ENCODE results near the gene RHBDL1.

RHBDL1 gene

DNA sequence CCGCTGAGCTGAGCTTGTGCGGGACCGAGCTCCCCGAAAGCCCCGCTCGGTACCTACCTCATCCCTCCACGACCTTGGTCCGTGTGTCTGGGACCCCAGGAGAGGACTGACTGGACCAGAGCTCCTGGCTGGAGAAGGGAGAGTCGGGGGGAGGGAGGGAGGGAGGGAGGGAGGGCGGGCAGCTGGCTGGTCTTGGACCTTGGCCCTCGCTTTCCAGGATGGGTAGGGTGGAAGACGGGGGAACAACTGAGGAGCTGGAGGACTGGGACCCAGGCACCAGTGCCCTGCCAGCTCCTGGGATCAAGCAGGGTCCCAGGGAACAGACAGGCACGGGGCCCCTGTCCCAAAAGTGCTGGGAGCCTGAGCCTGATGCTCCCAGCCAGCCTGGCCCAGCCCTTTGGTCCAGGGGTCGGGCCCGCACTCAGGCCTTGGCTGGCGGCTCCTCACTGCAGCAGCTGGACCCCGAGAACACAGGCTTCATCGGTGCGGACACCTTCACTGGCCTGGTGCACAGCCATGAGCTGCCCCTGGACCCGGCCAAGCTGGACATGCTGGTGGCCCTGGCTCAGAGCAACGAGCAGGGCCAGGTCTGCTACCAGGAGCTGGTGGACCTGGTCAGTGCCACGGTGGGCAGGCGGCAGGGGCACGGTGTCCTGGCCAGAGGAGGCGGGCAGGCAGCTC, 553 bp downstream of the RHBDL1 start:
- no peak for DNase-seq (ENCODE audit: low read depth, low spot score)
- no peak overlapping the region for H3K27ac ChIP-seq (ENCODE audit: low read length)
- peak overlapping the region; percentile 20; the same call in 1 of the 2 replicates for H3K4me3 ChIP-seq (ENCODE audit: low read length)
- H3K9me3 ChIP-seq (ENCODE audit: control insufficient read depth, insufficient read depth, low read length), result no peaks in the 10 kb centered on the region
- H3K27me3 ChIP-seq (ENCODE audit: control insufficient read depth, insufficient read depth, low read length), result no peaks in the 10 kb centered on the region
- no CpG with 5 or more reads among the region's 25 CpGs for WGBS (ENCODE audit: insufficient coverage, insufficient read length)
- peaks cover 7% of the 10 kb centered on the region for H3K4me1 ChIP-seq (ENCODE audit: control insufficient read depth, insufficient read depth, low read length)
- peaks cover 24% of the 10 kb centered on the region for H3K36me3 ChIP-seq (ENCODE audit: control insufficient read depth, insufficient read depth, low read length)

- WGBS (ENCODE audit: insufficient coverage, insufficient read length), result no CpG with 5 or more reads among the region's 21 CpGs
- no peak for DNase-seq (ENCODE audit: low read depth, low spot score)
- peaks cover 9% of the 10 kb centered on the region for H3K4me1 ChIP-seq (ENCODE audit: control insufficient read depth, insufficient read depth, low read length)
These were observed 1.1 kb downstream of the RHBDL1 start for GRCh38 chr16:676565-676902.

DNA sequence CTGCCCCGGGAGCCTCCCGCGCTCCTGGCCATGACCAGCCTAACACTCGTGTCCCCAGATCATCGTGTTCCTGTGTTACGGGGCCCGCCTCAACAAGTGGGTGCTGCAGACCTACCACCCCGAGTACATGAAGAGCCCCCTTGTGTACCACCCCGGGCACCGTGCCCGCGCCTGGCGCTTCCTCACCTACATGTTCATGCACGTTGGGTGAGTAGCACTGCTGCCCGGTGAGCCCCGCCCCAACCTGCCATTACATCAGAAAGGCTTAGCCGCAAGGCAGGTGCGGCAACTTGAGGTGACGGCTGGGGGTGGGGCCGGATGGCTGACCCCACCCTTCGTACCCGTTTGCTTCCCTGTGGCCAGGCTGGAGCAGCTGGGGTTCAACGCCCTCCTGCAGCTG, 1.4 kb downstream of the RHBDL1 start:
- Histone ChIP-seq H3K4me3 (ENCODE audit: low read length) (no peak overlapping the region), H3K27ac (ENCODE audit: low read length) (no peak overlapping the region), H3K36me3 (ENCODE audit: control insufficient read depth, insufficient read depth, low read length) (peaks cover 19% of the 10 kb centered on the region), H3K4me1 (ENCODE audit: control insufficient read depth, insufficient read depth, low read length) (peaks cover 9% of the 10 kb centered on the region), H3K9me3 (ENCODE audit: control insufficient read depth, insufficient read depth, low read length) (no peaks in the 10 kb centered on the region), H3K27me3 (ENCODE audit: control insufficient read depth, insufficient read depth, low read length) (no peaks in the 10 kb centered on the region)
- no peak for DNase-seq (ENCODE audit: low read depth, low spot score)
- WGBS (ENCODE audit: insufficient coverage, insufficient read length), result no CpG with 5 or more reads among the region's 23 CpGs

More at GRCh38 chr16:676565-676902, 1.1 kb downstream of the RHBDL1 start:
- Histone ChIP-seq H3K27ac (ENCODE audit: low read length) (no peak overlapping the region), H3K4me3 (ENCODE audit: low read length) (no peak overlapping the region), H3K36me3 (ENCODE audit: control insufficient read depth, insufficient read depth, low read length) (peaks cover 19% of the 10 kb centered on the region), H3K27me3 (ENCODE audit: control insufficient read depth, insufficient read depth, low read length) (no peaks in the 10 kb centered on the region), H3K9me3 (ENCODE audit: control insufficient read depth, insufficient read depth, low read length) (no peaks in the 10 kb centered on the region)

DNA sequence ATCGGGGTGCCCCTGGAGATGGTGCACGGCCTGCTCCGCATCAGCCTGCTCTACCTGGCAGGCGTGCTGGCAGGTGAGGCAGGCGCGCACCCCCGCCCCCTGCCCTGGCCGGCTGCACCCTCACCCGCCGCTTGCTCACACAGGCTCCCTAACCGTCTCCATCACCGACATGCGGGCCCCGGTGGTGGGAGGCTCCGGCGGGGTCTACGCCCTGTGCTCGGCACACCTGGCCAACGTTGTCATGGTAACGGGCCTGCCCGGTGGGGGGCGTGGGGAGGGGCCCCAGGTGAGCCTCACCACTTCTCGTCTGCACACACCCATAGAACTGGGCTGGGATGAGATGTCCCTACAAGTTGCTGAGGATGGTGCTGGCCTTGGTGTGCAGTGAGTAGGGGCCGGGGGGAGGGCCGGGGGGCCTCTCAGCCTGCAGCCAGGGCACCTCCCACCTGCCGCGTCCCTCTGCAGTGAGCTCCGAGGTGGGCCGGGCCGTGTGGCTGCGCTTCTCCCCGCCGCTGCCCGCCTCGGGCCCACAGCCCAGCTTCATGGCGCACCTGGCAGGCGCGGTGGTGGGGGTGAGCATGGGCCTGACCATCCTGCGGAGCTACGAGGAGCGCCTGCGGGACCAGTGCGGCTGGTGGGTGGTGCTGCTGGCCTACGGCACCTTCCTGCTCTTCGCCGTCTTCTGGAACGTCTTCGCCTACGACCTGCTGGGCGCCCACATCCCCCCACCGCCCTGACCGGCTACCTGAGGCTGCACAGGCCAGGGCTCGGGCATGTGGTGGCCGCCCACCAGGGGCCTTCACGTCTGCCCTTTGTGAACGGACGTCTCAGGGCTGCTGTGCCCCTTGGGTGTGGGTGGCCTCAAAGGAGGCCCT, 2.1 kb downstream of the RHBDL1 start:
- no peaks in the 10 kb centered on the region for H3K27me3 ChIP-seq (ENCODE audit: control insufficient read depth, insufficient read depth, low read length)
- no peak overlapping the region for H3K4me3 ChIP-seq (ENCODE audit: low read length)
- no CpG with 5 or more reads among the region's 57 CpGs for whole genome bisulfite sequencing (ENCODE audit: insufficient coverage, insufficient read length)
- peaks cover 19% of the 10 kb centered on the region for H3K36me3 ChIP-seq (ENCODE audit: control insufficient read depth, insufficient read depth, low read length)
- H3K9me3 ChIP-seq (ENCODE audit: control insufficient read depth, insufficient read depth, low read length), result no peaks in the 10 kb centered on the region
- H3K27ac ChIP-seq (ENCODE audit: low read length), result no peak overlapping the region
- DNase-seq (ENCODE audit: low read depth, low spot score), result no peak
- H3K4me1 ChIP-seq (ENCODE audit: control insufficient read depth, insufficient read depth, low read length), result peaks cover 9% of the 10 kb centered on the region

- peaks cover 9% of the 10 kb centered on the region for H3K4me1 ChIP-seq (ENCODE audit: control insufficient read depth, insufficient read depth, low read length)
- H3K36me3 ChIP-seq (ENCODE audit: control insufficient read depth, insufficient read depth, low read length), result peaks cover 16% of the 10 kb centered on the region
- H3K4me3 ChIP-seq (ENCODE audit: low read length), result no peak overlapping the region
- no CpG with 5 or more reads among the region's 21 CpGs for WGBS (ENCODE audit: insufficient coverage, insufficient read length)
- no peaks in the 10 kb centered on the region for H3K27me3 ChIP-seq (ENCODE audit: control insufficient read depth, insufficient read depth, low read length)
- no peaks in the 10 kb centered on the region for H3K9me3 ChIP-seq (ENCODE audit: control insufficient read depth, insufficient read depth, low read length)
- no peak for DNase-seq (ENCODE audit: low read depth, low spot score)
- no peak overlapping the region for H3K27ac ChIP-seq (ENCODE audit: low read length)
These were observed 2.9 kb downstream of the RHBDL1 start for GRCh38 chr16:678209-678857.

DNA sequence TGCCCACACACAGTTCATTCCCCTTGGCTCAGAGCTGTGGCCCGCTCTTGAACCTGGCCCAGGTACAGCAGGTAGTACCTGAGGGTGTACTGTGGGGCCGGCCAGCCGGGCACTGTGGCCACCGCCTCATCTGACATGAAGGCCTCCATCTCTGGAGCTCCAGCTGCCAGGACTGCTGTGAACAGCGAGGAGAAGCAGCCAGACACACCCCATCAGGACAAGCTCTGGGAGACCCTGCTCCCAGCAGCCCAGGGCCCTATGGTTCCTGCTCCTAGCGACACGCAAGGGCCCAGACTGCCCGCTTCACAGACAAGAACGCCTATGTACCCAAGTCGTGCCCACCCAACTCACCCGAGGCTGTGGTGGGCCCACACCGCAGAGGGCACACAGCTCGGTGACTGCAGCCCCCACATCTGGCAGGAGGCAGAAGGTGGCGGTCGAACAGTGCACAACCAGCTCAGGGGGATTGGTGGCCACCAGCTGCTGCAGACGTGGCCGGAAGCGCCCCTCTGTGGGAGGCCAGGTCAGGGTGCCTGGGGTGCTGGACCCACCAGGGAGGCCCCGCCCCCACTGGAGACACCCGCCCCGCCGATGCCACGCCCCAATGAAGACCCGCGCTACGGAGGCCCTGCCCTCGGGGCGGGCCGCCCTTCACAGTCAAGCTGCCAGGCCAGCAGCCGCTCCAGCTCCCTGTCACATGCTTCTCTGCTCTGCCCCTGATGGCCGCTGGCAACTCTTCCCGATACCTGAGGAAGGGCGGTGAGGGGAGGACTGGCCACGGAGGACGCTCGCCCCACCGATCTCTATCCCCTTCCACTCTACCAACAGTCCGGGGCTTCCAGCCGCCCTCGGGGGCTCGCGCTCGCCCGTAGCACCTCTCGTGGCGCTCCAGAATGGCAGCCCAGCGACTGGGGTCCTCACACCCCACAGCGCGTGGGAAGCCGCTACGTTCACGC, 3.7 kb downstream of the RHBDL1 start:
- DNase-seq (ENCODE audit: low read depth, low spot score), result no peak
- Histone ChIP-seq H3K27me3 (ENCODE audit: control insufficient read depth, insufficient read depth, low read length) (no peaks in the 10 kb centered on the region), H3K27ac (ENCODE audit: low read length) (no peak overlapping the region), H3K36me3 (ENCODE audit: control insufficient read depth, insufficient read depth, low read length) (peaks cover 15% of the 10 kb centered on the region), H3K4me1 (ENCODE audit: control insufficient read depth, insufficient read depth, low read length) (peaks cover 9% of the 10 kb centered on the region), H3K4me3 (ENCODE audit: low read length) (peak overlapping the region; percentile 48), H3K9me3 (ENCODE audit: control insufficient read depth, insufficient read depth, low read length) (no peaks in the 10 kb centered on the region)
- no CpG with 5 or more reads among the region's 52 CpGs for WGBS (ENCODE audit: insufficient coverage, insufficient read length)

DNA sequence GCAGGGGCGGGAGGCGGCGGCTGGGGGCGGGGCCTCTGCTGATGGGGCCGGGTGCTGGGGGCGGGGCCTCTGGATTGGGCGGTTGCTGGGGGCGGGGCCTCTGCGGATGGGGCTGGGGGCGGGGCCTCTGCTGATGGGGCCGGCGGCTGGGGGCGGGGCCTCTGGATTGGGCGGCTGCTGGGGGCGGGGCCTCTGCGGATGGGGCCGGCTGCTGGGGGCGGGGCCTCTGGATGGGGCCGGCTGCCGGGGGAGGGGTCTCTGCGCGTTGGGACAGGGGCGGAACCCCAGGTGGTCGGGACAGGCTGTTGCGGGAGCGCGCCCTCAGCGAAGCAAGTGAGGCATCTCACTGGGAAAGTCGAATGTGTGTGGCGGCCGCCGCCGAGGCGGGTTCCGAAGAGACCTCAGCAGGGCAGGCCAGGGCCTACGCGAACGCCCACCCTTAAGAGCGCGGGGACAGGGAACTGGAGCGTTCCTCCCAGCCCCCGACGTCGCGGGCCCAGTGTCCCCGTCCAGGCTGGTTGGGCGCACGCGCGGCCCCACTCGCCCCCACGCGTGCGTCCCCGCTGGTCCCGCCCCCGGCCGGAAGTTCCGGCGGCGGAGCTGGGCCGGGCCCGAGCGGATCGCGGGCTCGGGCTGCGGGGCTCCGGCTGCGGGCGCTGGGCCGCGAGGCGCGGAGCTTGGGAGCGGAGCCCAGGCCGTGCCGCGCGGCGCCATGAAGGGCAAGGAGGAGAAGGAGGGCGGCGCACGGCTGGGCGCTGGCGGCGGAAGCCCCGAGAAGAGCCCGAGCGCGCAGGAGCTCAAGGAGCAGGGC, 4.5 kb downstream of the RHBDL1 start, which contains the start of gene STUB1:
TSS of gene STUB1 (plus strand) at position 597 of the 811 bp plus-strand sequence. CDS start at position 713, 116 bp downstream.
- WGBS (ENCODE audit: insufficient coverage, insufficient read length), result no CpG with 5 or more reads among the region's 91 CpGs

DNA sequence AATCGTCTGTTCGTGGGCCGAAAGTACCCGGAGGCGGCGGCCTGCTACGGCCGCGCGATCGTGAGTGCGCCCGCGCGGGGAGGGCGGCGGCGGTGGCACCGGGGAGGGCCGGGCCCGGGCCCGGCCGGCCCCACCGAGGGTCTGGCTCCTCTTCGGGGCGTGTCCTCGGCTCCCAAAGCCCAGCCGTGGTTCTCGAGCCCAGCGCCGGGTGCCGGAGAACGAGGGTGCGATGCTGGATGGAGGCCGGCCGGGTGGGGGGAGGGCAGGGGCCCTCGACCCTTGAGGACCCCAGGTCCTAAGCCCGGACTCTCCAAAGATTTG, 5.1 kb downstream of the RHBDL1 start:
- H3K4me3 ChIP-seq (ENCODE audit: low read length), result peak overlapping the region; percentile 65
- DNase-seq (ENCODE audit: low read depth, low spot score), result no peak
- peaks cover 19% of the 10 kb centered on the region for H3K36me3 ChIP-seq (ENCODE audit: control insufficient read depth, insufficient read depth, low read length)
- H3K27ac ChIP-seq (ENCODE audit: low read length), result no peak overlapping the region
- H3K4me1 ChIP-seq (ENCODE audit: control insufficient read depth, insufficient read depth, low read length), result peaks cover 9% of the 10 kb centered on the region
- no CpG with 5 or more reads among the region's 38 CpGs for WGBS (ENCODE audit: insufficient coverage, insufficient read length)
- no peaks in the 10 kb centered on the region for H3K9me3 ChIP-seq (ENCODE audit: control insufficient read depth, insufficient read depth, low read length)
- no peaks in the 10 kb centered on the region for H3K27me3 ChIP-seq (ENCODE audit: control insufficient read depth, insufficient read depth, low read length)

More for the DNA sequence above, 4.5 kb downstream of the RHBDL1 start, which contains the start of gene STUB1:
- DNase-seq (ENCODE audit: low read depth, low spot score), result no peak
- H3K9me3 ChIP-seq (ENCODE audit: control insufficient read depth, insufficient read depth, low read length), result no peaks in the 10 kb centered on the region
- no peak within 1 kb of the TSS for H3K27ac ChIP-seq (ENCODE audit: low read length)
- H3K4me3 ChIP-seq (ENCODE audit: low read length), result peak within 1 kb of the TSS; percentile 65
- H3K27me3 ChIP-seq (ENCODE audit: control insufficient read depth, insufficient read depth, low read length), result no peaks in the 10 kb centered on the region
- H3K36me3 ChIP-seq (ENCODE audit: control insufficient read depth, insufficient read depth, low read length), result peaks cover 15% of the 10 kb centered on the region
- peaks cover 9% of the 10 kb centered on the region for H3K4me1 ChIP-seq (ENCODE audit: control insufficient read depth, insufficient read depth, low read length)

DNA sequence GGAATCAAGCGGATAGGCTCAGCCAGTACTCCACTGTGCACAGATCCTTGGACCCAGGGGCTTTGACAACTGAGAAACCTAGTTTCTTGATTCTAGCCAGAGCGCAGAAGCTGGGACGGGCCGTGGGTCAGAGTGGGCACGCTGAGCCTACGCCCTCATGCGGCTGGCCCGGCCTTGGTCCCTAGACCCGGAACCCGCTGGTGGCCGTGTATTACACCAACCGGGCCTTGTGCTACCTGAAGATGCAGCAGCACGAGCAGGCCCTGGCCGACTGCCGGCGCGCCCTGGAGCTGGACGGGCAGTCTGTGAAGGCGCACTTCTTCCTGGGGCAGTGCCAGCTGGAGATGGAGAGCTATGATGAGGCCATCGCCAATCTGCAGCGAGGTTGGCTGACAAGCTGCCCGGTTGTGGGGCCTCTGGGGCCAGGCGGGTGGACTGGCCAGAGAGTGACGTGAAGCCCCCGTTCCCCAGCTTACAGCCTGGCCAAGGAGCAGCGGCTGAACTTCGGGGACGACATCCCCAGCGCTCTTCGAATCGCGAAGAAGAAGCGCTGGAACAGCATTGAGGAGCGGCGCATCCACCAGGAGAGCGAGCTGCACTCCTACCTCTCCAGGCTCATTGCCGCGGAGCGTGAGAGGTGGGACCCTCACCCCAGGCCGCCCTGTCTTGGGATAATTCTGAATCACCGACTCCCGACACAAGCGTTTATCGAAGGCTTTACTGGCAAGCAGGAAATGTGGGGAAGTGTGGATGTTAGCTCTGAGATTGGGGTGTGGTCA, 5.7 kb downstream of the RHBDL1 start:
- Histone ChIP-seq H3K9me3 (ENCODE audit: control insufficient read depth, insufficient read depth, low read length) (no peaks in the 10 kb centered on the region), H3K27ac (ENCODE audit: low read length) (no peak overlapping the region), H3K4me3 (ENCODE audit: low read length) (peak overlapping the region; percentile 65; the same call in 1 of the 2 replicates), H3K27me3 (ENCODE audit: control insufficient read depth, insufficient read depth, low read length) (no peaks in the 10 kb centered on the region), H3K36me3 (ENCODE audit: control insufficient read depth, insufficient read depth, low read length) (peaks cover 19% of the 10 kb centered on the region), H3K4me1 (ENCODE audit: control insufficient read depth, insufficient read depth, low read length) (peaks cover 9% of the 10 kb centered on the region)
- WGBS (ENCODE audit: insufficient coverage, insufficient read length), result no CpG with 5 or more reads among the region's 44 CpGs
- no peak for DNase-seq (ENCODE audit: low read depth, low spot score)
